Activated CD4-positive, alpha-beta T cell treated with anti-CD3 and anti-CD28 coated beads for 24 hours (primary cell): ENCODE results near the gene SLC22A4.

ENCODE experiments used
- DNase-seq, 2 donors: peaks; one replicate each; pipeline ENCODE4 v3.0.0-alpha.2; 2020; ENCODE audit warnings: low read depth in 2 of 2

SLC22A4 gene

GRCh38 chr5:132300577-132301343 is 6.6 kb downstream of the SLC22A4 start:
- DNase-seq = no peak

DNA sequence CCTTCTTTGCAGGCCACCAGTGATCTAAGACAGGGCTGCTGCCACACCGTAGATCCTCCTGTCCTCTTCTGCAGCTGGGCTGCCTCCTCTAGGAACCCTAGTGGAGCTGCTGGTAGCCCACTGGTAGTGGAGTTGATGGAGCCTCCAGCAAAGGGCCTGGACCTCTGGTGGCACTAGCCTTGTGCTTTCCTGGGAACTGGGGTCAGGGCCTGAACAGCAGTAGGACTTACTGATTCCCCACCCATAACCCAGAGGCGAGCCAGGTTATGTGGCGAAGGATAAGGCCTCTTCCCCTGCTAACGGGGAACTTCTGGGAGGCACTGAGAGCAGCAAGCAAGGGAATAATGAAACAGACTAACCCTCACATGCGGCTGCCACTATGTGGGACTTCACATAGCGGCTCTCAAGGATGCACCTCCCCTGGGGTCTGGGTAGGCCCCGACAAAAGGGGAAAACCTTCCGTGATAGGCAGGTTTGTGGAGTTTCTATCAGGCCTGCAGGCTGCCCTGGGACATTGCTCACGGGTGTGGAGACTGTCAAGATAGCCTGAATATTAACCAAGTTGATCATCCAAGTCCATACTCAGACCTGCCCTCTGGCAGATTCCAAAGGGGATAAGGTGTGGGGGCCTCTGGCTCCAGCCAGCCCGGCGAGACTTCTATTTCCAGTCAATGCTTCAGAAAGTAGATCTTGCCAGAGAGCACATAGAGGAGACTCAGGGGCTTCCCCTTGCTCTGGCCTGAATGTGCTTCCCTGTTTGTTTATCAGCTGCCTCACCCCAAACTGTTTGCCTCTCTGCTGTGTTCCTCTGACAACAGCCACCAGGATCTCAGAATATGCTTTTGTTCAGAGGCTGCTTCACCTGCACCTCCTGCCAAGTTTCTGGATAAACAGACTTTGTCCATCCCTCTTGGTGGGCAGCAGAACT is 7.4 kb downstream of the SLC22A4 start:
- DNase-seq = no peak

DNA sequence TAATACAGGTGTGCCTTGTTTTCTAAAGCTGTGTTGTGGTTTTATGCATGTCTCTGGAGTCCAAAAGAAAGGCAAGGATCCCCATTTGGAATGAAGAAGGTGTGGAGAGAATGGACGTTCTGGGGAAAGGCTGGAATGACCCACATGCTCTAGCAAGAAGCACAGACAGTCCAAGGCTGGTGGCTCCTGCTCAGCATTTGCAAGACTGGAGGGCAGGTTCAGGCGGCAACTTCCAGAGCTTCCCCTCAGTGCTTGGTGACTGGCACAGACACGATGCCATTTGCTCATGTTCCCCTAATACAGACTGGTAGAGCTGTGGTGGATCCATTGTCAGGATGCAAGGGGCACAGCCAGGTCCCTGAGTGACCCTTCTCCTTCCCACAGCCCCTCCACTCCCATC is 8.2 kb downstream of the SLC22A4 start:
- no peak for DNase-seq

DNA sequence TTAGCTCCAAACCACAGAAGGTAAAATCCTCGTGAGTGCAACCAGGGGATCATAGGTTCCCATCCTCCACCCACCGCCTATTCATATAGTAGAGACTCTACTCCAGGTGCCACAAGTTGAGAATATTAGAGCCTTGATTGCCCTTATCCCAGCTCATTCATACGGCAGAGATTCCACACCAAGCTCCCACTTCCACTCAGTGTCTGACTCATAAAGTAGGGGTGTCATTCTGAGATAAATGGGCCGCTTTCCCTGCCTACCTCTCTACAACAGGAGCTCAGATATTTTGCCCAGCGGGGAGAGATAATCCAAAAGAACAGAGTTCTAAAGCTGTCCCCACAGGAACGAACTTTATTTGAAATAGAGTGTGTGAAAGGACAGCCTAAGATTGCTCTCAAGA is 9.4 kb downstream of the SLC22A4 start:
- DNase-seq = no peak

GRCh38 chr5:132305420-132305819 is 11.2 kb downstream of the SLC22A4 start:
- DNase-seq = no peak

- DNase-seq = no peak
These were observed 14.5 kb downstream of the SLC22A4 start for GRCh38 chr5:132308701-132309100.

DNA sequence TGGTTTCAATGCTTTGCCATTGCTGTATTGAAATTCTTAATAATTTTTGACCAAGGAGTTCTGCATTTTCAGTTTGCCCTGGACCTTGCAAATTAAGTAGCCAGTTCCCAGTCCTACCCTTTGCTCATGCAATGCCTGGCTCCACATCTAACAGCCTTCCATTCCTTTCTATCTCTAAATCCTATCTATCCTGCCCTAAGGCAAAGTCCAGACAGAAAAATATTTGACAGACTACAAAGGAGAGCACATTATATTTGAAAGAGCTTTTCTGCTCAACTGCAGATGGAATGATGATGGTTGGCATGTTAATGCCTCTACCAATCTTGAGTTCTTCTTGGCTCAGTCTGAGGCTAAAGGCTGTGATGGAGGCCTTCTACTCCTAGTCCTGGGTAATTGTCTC is 15.5 kb downstream of the SLC22A4 start:
- DNase-seq = no peak

- DNase-seq = no peak
These were observed 16.1 kb downstream of the SLC22A4 start for GRCh38 chr5:132310141-132310834.

GRCh38 chr5:132313366-132313765 is 19.2 kb downstream of the SLC22A4 start:
- DNase-seq = no peak

GRCh38 chr5:132313961-132314432 is 19.8 kb downstream of the SLC22A4 start:
- DNase-seq = no peak

GRCh38 chr5:132315529-132316067 is 21.4 kb downstream of the SLC22A4 start:
- DNase-seq = no peak

DNA sequence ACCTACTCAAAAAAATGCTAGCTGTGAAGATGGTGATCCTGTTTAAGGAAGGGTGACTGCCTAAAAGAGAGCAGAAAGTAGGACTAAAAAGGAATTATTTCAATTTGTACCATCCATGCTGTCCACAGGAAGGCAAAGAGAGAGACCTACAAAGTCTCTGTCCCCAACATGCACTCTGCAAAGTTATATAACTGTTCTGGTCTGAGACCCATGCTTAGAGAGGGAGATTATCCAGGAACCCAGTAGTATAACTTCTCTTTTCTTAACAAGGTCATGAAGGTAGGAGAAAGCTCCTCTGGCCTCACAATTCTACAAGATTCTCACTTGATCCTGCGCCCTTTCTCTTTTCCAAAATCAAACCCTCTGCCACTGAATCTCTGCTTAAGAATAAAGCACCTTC is 25.8 kb downstream of the SLC22A4 start:
- no peak for DNase-seq

DNA sequence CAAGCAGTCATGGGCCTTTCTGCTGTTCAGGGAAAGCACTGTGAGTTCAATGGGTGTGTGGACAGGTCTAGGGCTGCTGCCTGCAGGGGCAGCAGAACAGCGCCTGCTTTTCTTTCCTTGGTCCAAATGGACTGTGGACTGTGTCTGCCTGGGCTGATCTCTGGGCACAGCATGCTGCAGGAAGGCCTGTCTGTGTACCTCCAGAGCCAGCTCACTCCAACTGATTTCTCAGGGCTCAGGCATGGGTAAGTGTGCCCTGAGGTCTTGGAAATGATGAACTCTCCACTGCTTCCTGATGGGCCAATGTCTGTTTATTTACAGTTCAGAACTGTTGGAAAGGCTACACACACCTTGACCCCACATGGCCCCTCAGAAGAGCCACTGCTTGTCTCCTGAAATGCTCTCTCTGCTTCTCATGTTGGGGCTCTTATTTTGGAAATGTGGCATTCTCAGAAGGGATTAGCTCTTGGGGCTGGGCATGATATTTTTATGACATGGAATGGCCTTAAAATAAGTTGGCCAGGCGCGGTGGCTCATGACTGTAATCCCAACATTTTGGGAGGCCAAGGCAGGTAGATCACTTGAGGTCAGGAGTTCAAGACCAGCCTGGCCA is 27.0 kb downstream of the SLC22A4 start:
- no peak for DNase-seq

DNA sequence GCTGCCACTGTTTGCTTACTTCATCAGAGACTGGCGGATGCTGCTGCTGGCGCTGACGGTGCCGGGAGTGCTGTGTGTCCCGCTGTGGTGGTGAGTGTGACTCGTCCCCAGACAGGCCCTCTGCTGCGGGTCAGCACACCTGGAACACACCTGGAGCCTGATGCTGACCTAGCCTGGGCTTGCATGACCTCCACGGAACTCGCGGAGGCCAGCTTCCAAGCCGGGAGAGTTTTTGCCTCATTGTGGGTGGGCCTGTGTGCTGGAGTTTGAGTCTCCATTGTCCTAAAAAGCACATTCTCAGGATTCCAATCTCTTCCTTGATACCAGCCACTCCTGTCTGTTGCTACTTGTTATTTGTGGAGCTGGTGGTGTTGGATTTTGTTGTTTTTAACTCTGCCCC is 28.1 kb downstream of the SLC22A4 start:
- DNase-seq = no peak

DNA sequence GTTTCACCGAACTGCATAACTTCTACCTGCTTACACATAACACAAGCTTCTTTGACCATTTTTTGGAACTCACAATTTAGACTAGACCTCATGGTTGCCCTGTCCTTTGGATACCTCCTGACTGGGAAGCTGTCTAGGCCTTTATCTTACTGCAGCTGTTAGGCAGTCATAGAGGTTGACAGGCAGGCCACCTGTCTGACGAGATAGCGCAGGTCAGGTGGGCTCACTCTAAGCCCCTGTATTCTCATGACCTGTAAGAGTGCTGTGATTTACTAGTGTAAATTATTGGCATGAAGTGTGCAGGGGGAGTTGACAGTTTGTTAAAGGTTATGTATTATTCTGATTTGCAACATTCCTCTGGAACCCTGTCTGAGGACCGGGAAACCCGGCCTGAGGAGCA is 29.0 kb downstream of the SLC22A4 start:
- DNase-seq = no peak

DNA sequence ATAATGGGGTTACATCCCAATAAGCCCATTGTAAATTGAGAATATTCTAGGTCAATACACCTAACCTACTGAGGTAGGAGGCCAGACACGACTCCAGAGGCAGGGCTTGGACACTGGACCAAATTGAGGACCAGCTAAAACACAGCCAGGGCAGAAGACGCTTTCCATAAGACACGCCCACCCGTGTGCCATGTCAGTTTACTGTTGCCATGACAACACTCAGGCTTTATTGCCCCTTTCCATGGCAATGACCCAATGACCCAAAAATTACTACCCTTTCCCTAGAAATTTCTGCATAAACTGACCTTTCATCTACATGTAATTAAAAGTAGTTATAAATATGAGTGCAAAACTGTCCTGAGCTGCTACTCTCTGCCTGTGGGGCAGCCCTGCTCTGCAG is 31.5 kb downstream of the SLC22A4 start:
- DNase-seq = no peak

GRCh38 chr5:132327252-132327955 is 33.2 kb downstream of the SLC22A4 start:
- DNase-seq = no peak

- DNase-seq = no peak
These were observed 40.6 kb downstream of the SLC22A4 start for GRCh38 chr5:132334812-132335211.

GRCh38 chr5:132335402-132335801 is 41.2 kb downstream of the SLC22A4 start:
- no peak for DNase-seq

GRCh38 chr5:132339502-132339901 is 45.3 kb downstream of the SLC22A4 start:
- DNase-seq = no peak
